Measurements from ENCODE around the gene KLF16.

The KLF16 gene

DNA sequence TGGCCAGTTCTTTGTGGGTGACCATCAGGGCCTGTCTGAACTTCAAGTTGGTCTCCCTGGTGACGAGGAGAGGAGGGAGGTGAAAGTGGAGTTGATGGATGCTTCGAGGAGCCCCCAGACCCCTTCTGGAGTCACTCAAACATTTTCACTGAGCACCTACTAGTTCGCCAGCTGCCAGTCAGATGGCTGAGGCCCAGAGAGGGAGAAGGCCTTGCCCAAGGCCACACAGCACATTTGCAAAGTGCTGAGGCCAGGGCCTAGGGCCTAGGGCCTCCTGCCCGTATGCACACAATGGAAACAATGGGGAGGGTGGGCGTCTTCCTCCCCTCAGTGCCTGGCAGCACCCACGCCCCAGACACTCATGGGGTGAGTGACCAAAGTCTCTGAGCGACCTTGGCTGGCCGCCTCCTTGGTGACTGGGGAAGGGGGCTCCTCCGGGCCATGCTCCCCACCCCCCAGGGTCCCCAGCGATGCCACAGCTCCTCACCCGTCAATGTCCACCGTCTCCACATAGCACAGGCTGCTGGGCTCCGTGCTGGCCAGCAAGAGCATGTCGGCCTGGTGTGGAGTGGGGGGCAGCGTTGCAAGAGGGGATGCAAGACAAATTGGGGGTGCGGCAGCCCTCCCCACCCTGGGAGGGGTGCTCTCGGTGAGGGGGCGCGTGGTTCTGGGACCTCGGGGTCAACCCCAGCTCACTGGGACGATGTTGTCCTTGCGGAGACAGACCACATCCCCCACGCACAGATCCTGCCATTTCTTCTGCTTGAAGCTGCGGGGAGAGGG is 57.8 kb downstream of the KLF16 start:
- DNase-seq: no peak

- DNase-seq: no peak
Observed at GRCh38 chr19:1804858-1805257, 58.5 kb downstream of the KLF16 start.

Measured in NCI-H146 (cell line).